ENCODE measurements around the gene ALDH3B1. TPM values are rescaled to one million over a fixed set of nuclear protein-coding genes. Genes with fewer than 3 reads are reported as not detected.

ALDH3B1 gene
- polyA plus RNA-seq, 1 experiment: 24.0 TPM

- no peak for TF ChIP-seq CTCF (IDR thresholded peaks at IDR 0.05; ENCODE audit: low read depth, low read length)
- Histone ChIP-seq H3K27me3 (ENCODE audit: control insufficient read depth, insufficient read depth, low read length) (no peaks in the 10 kb centered on the region), H3K9me3 (ENCODE audit: control insufficient read depth, insufficient read depth, low read length) (no peaks in the 10 kb centered on the region), H3K4me3 (ENCODE audit: low read depth, low read length) (no peak overlapping the region), H3K27ac (ENCODE audit: low read depth, low read length) (no peak overlapping the region)
- ChIA-PET POLR2A (no interaction called here), CTCF (no interaction called here)
- no peak for DNase-seq (ENCODE audit: low read depth, low spot score)
Observed at GRCh38 chr11:68067991-68068390, 57.9 kb downstream of the ALDH3B1 start.

GRCh38 chr11:68071281-68072048 is 61.3 kb downstream of the ALDH3B1 start:
- Histone ChIP-seq H3K9me3 (ENCODE audit: control insufficient read depth, insufficient read depth, low read length) (no peaks in the 10 kb centered on the region), H3K27ac (ENCODE audit: low read depth, low read length) (no peak overlapping the region), H3K4me3 (ENCODE audit: low read depth, low read length) (no peak overlapping the region), H3K27me3 (ENCODE audit: control insufficient read depth, insufficient read depth, low read length) (no peaks in the 10 kb centered on the region)
- ChIA-PET POLR2A (no interaction called here), CTCF (no interaction called here)
- no peak for DNase-seq (ENCODE audit: low read depth, low spot score)
- TF ChIP-seq CTCF (IDR thresholded peaks at IDR 0.05; ENCODE audit: low read depth, low read length): no peak

- ChIA-PET POLR2A (no interaction called here), CTCF (no interaction called here)
- no peak overlapping the region for H3K4me3 ChIP-seq (ENCODE audit: low read depth, low read length)
- H3K27me3 ChIP-seq (ENCODE audit: control insufficient read depth, insufficient read depth, low read length): no peaks in the 10 kb centered on the region
- no peaks in the 10 kb centered on the region for H3K9me3 ChIP-seq (ENCODE audit: control insufficient read depth, insufficient read depth, low read length)
- no peak overlapping the region for H3K27ac ChIP-seq (ENCODE audit: low read depth, low read length)
- DNase-seq (ENCODE audit: low read depth, low spot score): no peak
- no peak for TF ChIP-seq CTCF (IDR thresholded peaks at IDR 0.05; ENCODE audit: low read depth, low read length)
Observed at GRCh38 chr11:68074584-68075352, 64.6 kb downstream of the ALDH3B1 start.

GRCh38 chr11:68076371-68077042 is 66.4 kb downstream of the ALDH3B1 start:
- no peak overlapping the region for H3K4me3 ChIP-seq (ENCODE audit: low read depth, low read length)
- no peaks in the 10 kb centered on the region for H3K27me3 ChIP-seq (ENCODE audit: control insufficient read depth, insufficient read depth, low read length)
- TF ChIP-seq CTCF (IDR thresholded peaks at IDR 0.05; ENCODE audit: low read depth, low read length): peak; percentile 44
- no peak for DNase-seq (ENCODE audit: low read depth, low spot score)
- no peaks in the 10 kb centered on the region for H3K9me3 ChIP-seq (ENCODE audit: control insufficient read depth, insufficient read depth, low read length)
- POLR2A ChIA-PET: interaction anchor here (0.7 kb wide), 1 partner anchor 30 kb away, joined by 3 read pairs; no protein-coding TSS in a partner anchor
- no peak overlapping the region for H3K27ac ChIP-seq (ENCODE audit: low read depth, low read length)
- CTCF ChIA-PET: interaction anchor here (1.2 kb wide), 1 partner anchor 132 kb away, joined by 3 read pairs; no protein-coding TSS in a partner anchor
